A673 (cell line): ENCODE data around the gene KCNIP3.

Experiments used
- CTCF ChIP-seq: fragments of 300-800, 200-600 bp; sonication (generic); conservative IDR thresholded peaks from 2 replicates; pipeline ENCODE4 v1.5.1; 2017; ENCODE audit warnings: low read depth, mild to moderate bottlenecking, antibody characterized with exemption, low read length, moderate library complexity, mixed read lengths
- EZH2 ChIP-seq: fragments of 200-600 bp; sonication (generic); IDR thresholded peaks from 2 replicates; pipeline ENCODE4 v1.6.1; 2017; ENCODE audit warnings: borderline replicate concordance, low read depth, mild to moderate bottlenecking, mixed read lengths, antibody characterized with exemption, low read length; ENCODE audit not compliant: poor library complexity, severe bottlenecking

GRCh38 chr2:95278051-95278471 is 19.1 kb upstream of the KCNIP3 start:
- TF ChIP-seq CTCF (no peak), EZH2 (no peak)
